Prostate gland (tissue), 2 donors: ENCODE results near the gene STK26. TPM values are rescaled to one million over a fixed set of nuclear protein-coding genes. Genes with fewer than 3 reads are reported as not detected.

Experiments
- DNase-seq: peaks from one replicate; pipeline ENCODE4 v3.0.0-alpha.2; 2019; ENCODE audit warnings: low spot score
- H3K27ac ChIP-seq, 2 donors: fragments of 200-600 bp; sonication (generic); 2 replicates each; pipeline ENCODE4 v1.5.1; 2017 to 2019
- H3K27me3 ChIP-seq: fragments of 200-600 bp; sonication (generic); replicated peaks from 2 replicates; pipeline ENCODE4 v1.5.1; 2019; ENCODE audit not compliant: insufficient read depth
- H3K36me3 ChIP-seq, 2 donors: fragments of 200-600 bp; sonication (generic); 1 replicate in 1 of 2; 2 replicates in 1 of 2; pipeline versions ENCODE4 v1.5.1 to v1.8.1; 2017 to 2019
- H3K4me1 ChIP-seq: fragments of 200-600 bp; sonication (generic); replicated peaks from 2 replicates; pipeline ENCODE4 v1.5.1; 2019
- H3K4me3 ChIP-seq, 2 donors: fragments of 200-600 bp; sonication (generic); 2 replicates each; pipeline ENCODE4 v1.5.1; 2017 to 2019
- H3K9me3 ChIP-seq: fragments of 200-600 bp; sonication (generic); 2 replicates; pipeline ENCODE4 v1.5.1; 2017
- POLR2A ChIP-seq: fragments of 450-650 bp; IDR thresholded peaks from one replicate; pipeline ENCODE4 v1.6.1; 2016; ENCODE audit warnings: antibody characterized with exemption, mild to moderate bottlenecking
- POLR2AphosphoS5 ChIP-seq: sonication (generic); formaldehyde crosslinking; IDR thresholded peaks from one replicate; pipeline ENCODE4 v1.6.1; 2017; ENCODE audit warnings: antibody characterized with exemption
- WGBS: methylation state at CpG from one replicate; pipeline ENCODE4 v1.1.5; 2018; 5-methylcytosine and 5-hydroxymethylcytosine counted together
- intact Hi-C: fragments of 100-400 bp; cut with DNase I; formaldehyde crosslinking; loops from one replicate; pipeline ENCODE4 v1.14.2; 2022
- total RNA-seq, 2 donors: library from RNA; depleted of rRNA; stranded (reverse); fragments of >200 nt; gene quantifications; one replicate each; pipeline ENCODE4 v1.1.0, GENCODE V29; 2016
- TF ChIP-seq, protein P1 (sequence below), 4 experiments: fragments of 200-600 bp in 2 of 4; fragments of 450-650 bp in 2 of 4; sonication (generic) in 2 of 4; IDR thresholded peaks; 1 replicate in 3 of 4; 2 replicates in 1 of 4; pipeline ENCODE4 v1.5.1; 2016 to 2019; ENCODE audit warnings: antibody characterized with exemption in 4 of 4, mild to moderate bottlenecking in 2 of 4, moderate library complexity in 2 of 4

STK26 gene
- total RNA-seq, 2 donors from 2014 or later: 11.0 to 12.9 TPM

DNA sequence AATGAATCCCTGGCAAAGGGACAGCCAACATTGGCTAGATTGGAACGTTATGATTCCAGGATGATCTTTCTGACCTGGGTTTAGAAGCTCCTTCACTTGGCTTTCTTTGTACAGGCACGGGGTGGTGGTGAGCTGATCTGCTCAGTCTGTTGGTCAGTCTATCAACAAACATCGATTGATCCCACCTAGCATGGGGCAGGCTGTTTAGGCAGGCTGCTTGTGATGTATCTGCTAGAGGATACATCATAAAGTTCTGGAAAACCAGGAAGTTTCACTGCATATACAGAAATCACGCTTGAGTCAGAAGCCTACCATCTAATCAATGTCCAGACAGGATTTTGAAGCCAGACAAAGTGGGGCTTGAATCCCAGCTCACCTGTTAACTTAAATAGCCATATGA lies 97.8 kb downstream of the STK26 start:
- intact Hi-C loops: no loop called here
- H3K4me3 ChIP-seq: no peak overlapping the region
- TF ChIP-seq POLR2AphosphoS5: no peak
- TF ChIP-seq, protein P1, sequence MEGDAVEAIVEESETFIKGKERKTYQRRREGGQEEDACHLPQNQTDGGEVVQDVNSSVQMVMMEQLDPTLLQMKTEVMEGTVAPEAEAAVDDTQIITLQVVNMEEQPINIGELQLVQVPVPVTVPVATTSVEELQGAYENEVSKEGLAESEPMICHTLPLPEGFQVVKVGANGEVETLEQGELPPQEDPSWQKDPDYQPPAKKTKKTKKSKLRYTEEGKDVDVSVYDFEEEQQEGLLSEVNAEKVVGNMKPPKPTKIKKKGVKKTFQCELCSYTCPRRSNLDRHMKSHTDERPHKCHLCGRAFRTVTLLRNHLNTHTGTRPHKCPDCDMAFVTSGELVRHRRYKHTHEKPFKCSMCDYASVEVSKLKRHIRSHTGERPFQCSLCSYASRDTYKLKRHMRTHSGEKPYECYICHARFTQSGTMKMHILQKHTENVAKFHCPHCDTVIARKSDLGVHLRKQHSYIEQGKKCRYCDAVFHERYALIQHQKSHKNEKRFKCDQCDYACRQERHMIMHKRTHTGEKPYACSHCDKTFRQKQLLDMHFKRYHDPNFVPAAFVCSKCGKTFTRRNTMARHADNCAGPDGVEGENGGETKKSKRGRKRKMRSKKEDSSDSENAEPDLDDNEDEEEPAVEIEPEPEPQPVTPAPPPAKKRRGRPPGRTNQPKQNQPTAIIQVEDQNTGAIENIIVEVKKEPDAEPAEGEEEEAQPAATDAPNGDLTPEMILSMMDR (IDR thresholded peaks at IDR 0.05): no peak
- no peak for TF ChIP-seq POLR2A
- WGBS: 83% methylated on average over 3 of the region's 4 CpGs
- no peaks in the 10 kb centered on the region for H3K27me3 ChIP-seq
- no peaks in the 10 kb centered on the region for H3K4me1 ChIP-seq
- no peak for DNase-seq
- no peak overlapping the region for H3K27ac ChIP-seq
- no peaks in the 10 kb centered on the region for H3K36me3 ChIP-seq
- H3K9me3 ChIP-seq: no peaks in the 10 kb centered on the region

Other genes with a start within 250 kb of the STK26 start
- gene FRMD7, start 104.7 kb downstream of the STK26 start, total RNA-seq: not detected
- gene RAP2C, start 196.1 kb downstream of the STK26 start, total RNA-seq: 10 to 100 TPM in 1 of 2 donors, 1 to 10 TPM in 1; 9.2 to 19.0 TPM